ENCODE measurements around the gene ZNF672. TPM values are rescaled to one million over a fixed set of nuclear protein-coding genes. Genes with fewer than 3 reads are reported as not detected.

ZNF672 gene
- total and polyA plus RNA-seq, 2 experiments from 2014 or later: 10.3 to 39.7 TPM

DNA sequence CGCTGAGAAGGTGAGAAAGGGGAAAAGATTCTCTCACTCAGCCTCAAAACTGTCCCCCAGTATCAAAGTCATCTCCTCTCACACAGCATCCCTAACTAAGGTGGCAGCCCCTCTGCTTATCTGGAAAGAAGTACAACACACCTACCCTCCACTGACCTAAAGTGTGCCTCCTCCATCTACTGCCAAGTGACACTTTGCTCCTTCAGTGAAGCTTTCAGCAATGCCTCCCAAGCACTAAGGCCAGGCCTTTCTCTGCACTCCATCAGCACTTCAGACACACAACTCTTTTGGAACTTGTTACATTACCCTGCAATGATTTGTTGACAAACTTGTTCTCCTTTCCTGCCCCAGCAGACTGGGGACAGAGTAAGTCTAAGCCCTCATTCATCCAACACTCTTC is 13.7 kb upstream of the ZNF672 start:
- no peak for DNase-seq (ENCODE audit: low spot score)
- no peaks in the 10 kb centered on the region for H3K36me3 ChIP-seq (ENCODE audit: insufficient read depth)
- peaks cover 8% of the 10 kb centered on the region; the same call in 1 of the 2 replicates for H4K20me1 ChIP-seq (replicated peaks; ENCODE audit: insufficient read depth)
- no peaks in the 10 kb centered on the region for H3F3A ChIP-seq (replicated peaks; ENCODE audit: low read depth)
- Mint-ChIP-seq H3K9me3 (no peaks in the 10 kb centered on the region), H3K27ac (0 out of 2 replicates have a peak overlapping the region, but pooled peaks have one; percentile 23), H3K36me3 (ENCODE audit: low read depth) (peaks cover 31% of the 10 kb centered on the region), H3K4me1 (peaks cover 30% of the 10 kb centered on the region), H3K4me3 (peak overlapping the region; percentile 89), H3K27me3 (ENCODE audit: insufficient read depth, low read depth, poor library complexity) (peaks cover 6% of the 10 kb centered on the region)
- H3K4me1 ChIP-seq (ENCODE audit: insufficient read depth): peaks cover 10% of the 10 kb centered on the region
- H3K4me3 ChIP-seq: no peak overlapping the region
- TF ChIP-seq, protein P1, sequence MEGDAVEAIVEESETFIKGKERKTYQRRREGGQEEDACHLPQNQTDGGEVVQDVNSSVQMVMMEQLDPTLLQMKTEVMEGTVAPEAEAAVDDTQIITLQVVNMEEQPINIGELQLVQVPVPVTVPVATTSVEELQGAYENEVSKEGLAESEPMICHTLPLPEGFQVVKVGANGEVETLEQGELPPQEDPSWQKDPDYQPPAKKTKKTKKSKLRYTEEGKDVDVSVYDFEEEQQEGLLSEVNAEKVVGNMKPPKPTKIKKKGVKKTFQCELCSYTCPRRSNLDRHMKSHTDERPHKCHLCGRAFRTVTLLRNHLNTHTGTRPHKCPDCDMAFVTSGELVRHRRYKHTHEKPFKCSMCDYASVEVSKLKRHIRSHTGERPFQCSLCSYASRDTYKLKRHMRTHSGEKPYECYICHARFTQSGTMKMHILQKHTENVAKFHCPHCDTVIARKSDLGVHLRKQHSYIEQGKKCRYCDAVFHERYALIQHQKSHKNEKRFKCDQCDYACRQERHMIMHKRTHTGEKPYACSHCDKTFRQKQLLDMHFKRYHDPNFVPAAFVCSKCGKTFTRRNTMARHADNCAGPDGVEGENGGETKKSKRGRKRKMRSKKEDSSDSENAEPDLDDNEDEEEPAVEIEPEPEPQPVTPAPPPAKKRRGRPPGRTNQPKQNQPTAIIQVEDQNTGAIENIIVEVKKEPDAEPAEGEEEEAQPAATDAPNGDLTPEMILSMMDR (conservative IDR thresholded peaks at IDR 0.05; ENCODE audit: low read depth in 2 of 2): no peak
- no peak for TF ChIP-seq POLR2AphosphoS5 (IDR thresholded peaks at IDR 0.05; ENCODE audit: low read depth)
- H3K27me3 ChIP-seq (ENCODE audit: insufficient read depth): no peaks in the 10 kb centered on the region
- ATAC-seq: no peak
- no peaks in the 10 kb centered on the region; the same call in 1 of the 2 replicates for H3K9me2 ChIP-seq (ENCODE audit: insufficient read depth)
- H3K79me2 ChIP-seq (replicated peaks; ENCODE audit: insufficient read depth): peaks cover 45% of the 10 kb centered on the region
- H3K27ac ChIP-seq (ENCODE audit: low read depth): no peak overlapping the region
- H3K4me2 ChIP-seq: no peak overlapping the region
- no peak overlapping the region for H2AFZ ChIP-seq

GRCh38 chr1:248824701-248825100 is 13.3 kb upstream of the ZNF672 start:
- DNase-seq (ENCODE audit: low spot score): no peak
- Mint-ChIP-seq H3K36me3 (ENCODE audit: low read depth) (peaks cover 31% of the 10 kb centered on the region), H3K4me1 (peaks cover 26% of the 10 kb centered on the region), H3K27me3 (ENCODE audit: insufficient read depth, low read depth, poor library complexity) (peaks cover 6% of the 10 kb centered on the region), H3K27ac (no peak overlapping the region), H3K4me3 (peak overlapping the region; percentile 89), H3K9me3 (no peaks in the 10 kb centered on the region)
- Histone ChIP-seq H3K4me2 (peak overlapping the region; percentile 72), H4K20me1 (replicated peaks; ENCODE audit: insufficient read depth) (peaks cover 8% of the 10 kb centered on the region; the same call in 1 of the 2 replicates), H3K79me2 (replicated peaks; ENCODE audit: insufficient read depth) (peaks cover 42% of the 10 kb centered on the region), H3K27ac (ENCODE audit: low read depth) (no peak overlapping the region), H3K9me2 (ENCODE audit: insufficient read depth) (no peaks in the 10 kb centered on the region; the same call in 1 of the 2 replicates), H3K27me3 (ENCODE audit: insufficient read depth) (no peaks in the 10 kb centered on the region), H3F3A (replicated peaks; ENCODE audit: low read depth) (no peaks in the 10 kb centered on the region), H3K36me3 (ENCODE audit: insufficient read depth) (no peaks in the 10 kb centered on the region), H3K4me1 (ENCODE audit: insufficient read depth) (peaks cover 10% of the 10 kb centered on the region), H2AFZ (no peak overlapping the region), H3K4me3 (peak overlapping the region; percentile 75)
- ATAC-seq: no peak
- TF ChIP-seq JUNB (IDR thresholded peaks at IDR 0.05; ENCODE audit: unreplicated experiment): no peak
- TF ChIP-seq, protein P1 (conservative IDR thresholded peaks at IDR 0.05; ENCODE audit: low read depth in 2 of 2): no peak
- TF ChIP-seq EZH2phosphoT487 (IDR thresholded peaks at IDR 0.05; ENCODE audit: unreplicated experiment): no peak
- no peak for TF ChIP-seq EZH2 (IDR thresholded peaks at IDR 0.05; ENCODE audit: low read depth, unreplicated experiment)
- TF ChIP-seq CREB1 (CRISPR knock-in tag; IDR thresholded peaks at IDR 0.05; ENCODE audit: low read depth): no peak
- TF ChIP-seq ZNF114 (CRISPR knock-in tag; IDR thresholded peaks at IDR 0.05): no peak
- TF ChIP-seq ZNF331 (CRISPR knock-in tag; IDR thresholded peaks at IDR 0.05; ENCODE audit: low read depth): no peak
- TF ChIP-seq, protein P2, sequence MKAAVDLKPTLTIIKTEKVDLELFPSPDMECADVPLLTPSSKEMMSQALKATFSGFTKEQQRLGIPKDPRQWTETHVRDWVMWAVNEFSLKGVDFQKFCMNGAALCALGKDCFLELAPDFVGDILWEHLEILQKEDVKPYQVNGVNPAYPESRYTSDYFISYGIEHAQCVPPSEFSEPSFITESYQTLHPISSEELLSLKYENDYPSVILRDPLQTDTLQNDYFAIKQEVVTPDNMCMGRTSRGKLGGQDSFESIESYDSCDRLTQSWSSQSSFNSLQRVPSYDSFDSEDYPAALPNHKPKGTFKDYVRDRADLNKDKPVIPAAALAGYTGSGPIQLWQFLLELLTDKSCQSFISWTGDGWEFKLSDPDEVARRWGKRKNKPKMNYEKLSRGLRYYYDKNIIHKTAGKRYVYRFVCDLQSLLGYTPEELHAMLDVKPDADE (IDR thresholded peaks at IDR 0.05): no peak
- no peak for TF ChIP-seq STAT1 (IDR thresholded peaks at IDR 0.05; ENCODE audit: unreplicated experiment)
- TF ChIP-seq ZNF462 (CRISPR knock-in tag; IDR thresholded peaks at IDR 0.05): no peak
